ENCODE data around the gene ELAC2.

DNA sequence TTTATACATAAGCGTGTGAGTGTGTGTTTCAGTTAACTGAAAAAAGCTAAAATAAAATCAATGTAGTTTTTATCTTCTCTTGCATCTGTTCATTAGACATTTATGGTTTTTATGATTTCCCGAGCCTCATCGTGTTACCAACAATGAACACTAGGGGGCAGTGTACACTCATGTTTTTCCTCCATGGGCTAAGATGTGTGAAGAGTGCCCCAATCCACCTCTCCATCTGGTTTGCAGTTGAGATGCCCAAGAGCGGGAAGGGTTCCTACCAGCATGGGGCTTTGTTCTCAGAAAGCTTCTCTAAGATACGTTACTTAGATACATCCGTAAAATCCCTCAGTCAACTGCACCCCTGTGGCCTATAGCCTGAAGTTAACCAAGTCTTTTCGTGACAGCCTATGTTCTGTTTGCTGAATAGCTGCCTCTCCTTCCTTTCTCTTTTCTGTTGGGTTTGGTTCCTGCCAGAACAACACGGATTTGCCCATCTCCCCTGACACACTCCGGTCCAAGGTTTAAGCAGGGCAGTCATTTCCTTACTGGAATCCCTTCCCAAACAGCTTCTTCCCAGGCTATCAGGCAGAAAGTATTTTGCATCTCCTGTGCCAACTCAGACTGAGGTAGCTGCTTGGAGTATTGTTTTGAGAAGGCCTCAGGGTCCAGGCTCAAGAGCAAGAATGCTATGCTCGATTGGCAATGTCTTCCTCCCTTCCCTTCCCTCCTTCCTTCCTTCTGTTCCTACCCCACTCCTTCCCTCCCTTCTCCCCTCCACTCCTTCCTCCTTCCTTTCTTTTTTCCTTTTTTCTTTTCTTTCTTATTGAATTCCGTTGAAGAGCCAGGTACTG, 12.9 kb upstream of the ELAC2 start:
- TF ChIP-seq, protein P1, sequence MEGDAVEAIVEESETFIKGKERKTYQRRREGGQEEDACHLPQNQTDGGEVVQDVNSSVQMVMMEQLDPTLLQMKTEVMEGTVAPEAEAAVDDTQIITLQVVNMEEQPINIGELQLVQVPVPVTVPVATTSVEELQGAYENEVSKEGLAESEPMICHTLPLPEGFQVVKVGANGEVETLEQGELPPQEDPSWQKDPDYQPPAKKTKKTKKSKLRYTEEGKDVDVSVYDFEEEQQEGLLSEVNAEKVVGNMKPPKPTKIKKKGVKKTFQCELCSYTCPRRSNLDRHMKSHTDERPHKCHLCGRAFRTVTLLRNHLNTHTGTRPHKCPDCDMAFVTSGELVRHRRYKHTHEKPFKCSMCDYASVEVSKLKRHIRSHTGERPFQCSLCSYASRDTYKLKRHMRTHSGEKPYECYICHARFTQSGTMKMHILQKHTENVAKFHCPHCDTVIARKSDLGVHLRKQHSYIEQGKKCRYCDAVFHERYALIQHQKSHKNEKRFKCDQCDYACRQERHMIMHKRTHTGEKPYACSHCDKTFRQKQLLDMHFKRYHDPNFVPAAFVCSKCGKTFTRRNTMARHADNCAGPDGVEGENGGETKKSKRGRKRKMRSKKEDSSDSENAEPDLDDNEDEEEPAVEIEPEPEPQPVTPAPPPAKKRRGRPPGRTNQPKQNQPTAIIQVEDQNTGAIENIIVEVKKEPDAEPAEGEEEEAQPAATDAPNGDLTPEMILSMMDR (IDR thresholded peaks at IDR 0.05), result peak; percentile 43 to 86 (median 66)
- no peak for TF ChIP-seq POLR2A (IDR thresholded peaks at IDR 0.05)

Measured in Peyer's patch (tissue), 4 donors.